HFFc6 (cell line): ENCODE measurements around the gene CNOT1. TPM values are rescaled to one million over a fixed set of nuclear protein-coding genes. Genes with fewer than 3 reads are reported as not detected.
A peak's percentile ranks its signal among the peaks of the same experiment; 100 is the strongest.

Experiments used
- DNase-seq: peaks from one replicate; pipeline ENCODE4 v3.0.0-alpha.2; 2018
- H3K27ac Mint-ChIP-seq: 2 replicates; pipeline ENCODE4 v1.8.0; 2020; ENCODE audit warnings: mild to moderate bottlenecking, mixed read lengths
- H3K27me3 Mint-ChIP-seq: 2 replicates; pipeline ENCODE4 v1.8.0; 2021; ENCODE audit warnings: mild to moderate bottlenecking, moderate library complexity, mixed read lengths; ENCODE audit not compliant: insufficient read depth
- H3K36me3 Mint-ChIP-seq: 2 replicates; pipeline ENCODE4 v1.8.0; 2021; ENCODE audit warnings: low read depth, mixed read lengths
- H3K4me1 Mint-ChIP-seq: 2 replicates; pipeline ENCODE4 v1.8.0; 2020; ENCODE audit warnings: low read depth, mixed read lengths
- H3K4me3 Mint-ChIP-seq: 2 replicates; pipeline ENCODE4 v1.8.0; 2020; ENCODE audit warnings: mild to moderate bottlenecking, moderate library complexity, mixed read lengths
- H3K9me3 Mint-ChIP-seq: 2 replicates; pipeline ENCODE4 v1.8.0; 2020; ENCODE audit warnings: mild to moderate bottlenecking, mixed read lengths
- CTCF ChIP-seq: fragments of 200-600 bp; sonication (generic); IDR thresholded peaks from 2 replicates; pipeline ENCODE4 v1.5.0; 2021; ENCODE audit warnings: antibody characterized with exemption, mild to moderate bottlenecking
- total RNA-seq, 6 experiments: library from RNA; stranded (reverse); fragmentation: NEBNext Ultra II Directional; extraction: Animal tissue kit (Norgen Biotek cat#: 25700); gene quantifications; 2 replicates in 1 of 6; 3 replicates in 5 of 6; pipeline ENCODE4 v1.2.3, GENCODE V29; 2021

The CNOT1 gene
- total RNA-seq, 6 experiments from 2014 or later = 114 to 139 (median 121) TPM

- no peak for TF ChIP-seq CTCF
- no peak for DNase-seq
- Mint-ChIP-seq H3K27me3 (peaks cover 3% of the 10 kb centered on the region), H3K4me3 (peak overlapping the region; percentile 100), H3K27ac (peak overlapping the region; percentile 99), H3K9me3 (no peaks in the 10 kb centered on the region), H3K4me1 (peaks cover 21% of the 10 kb centered on the region), H3K36me3 (peaks cover 11% of the 10 kb centered on the region; the same call in 1 of the 2 replicates)
These were observed 537 bp downstream of the CNOT1 start for GRCh38 chr16:58628845-58629732.

GRCh38 chr16:58624209-58624608, 5.4 kb downstream of the CNOT1 start:
- no peak for TF ChIP-seq CTCF
- no peak overlapping the region for H3K4me3 Mint-ChIP-seq
- no peaks in the 10 kb centered on the region for H3K9me3 Mint-ChIP-seq
- DNase-seq = no peak
- no peak overlapping the region for H3K27ac Mint-ChIP-seq
- H3K27me3 Mint-ChIP-seq = no peaks in the 10 kb centered on the region
- peaks cover 13% of the 10 kb centered on the region for H3K4me1 Mint-ChIP-seq
- peaks cover 21% of the 10 kb centered on the region for H3K36me3 Mint-ChIP-seq

- DNase-seq = no peak
- Mint-ChIP-seq H3K36me3 (peaks cover 9% of the 10 kb centered on the region; the same call in 1 of the 2 replicates), H3K9me3 (no peaks in the 10 kb centered on the region), H3K27me3 (no peaks in the 10 kb centered on the region), H3K27ac (no peak overlapping the region), H3K4me3 (no peak overlapping the region), H3K4me1 (no peaks in the 10 kb centered on the region)
- TF ChIP-seq CTCF = no peak
These were observed 9.2 kb downstream of the CNOT1 start for GRCh38 chr16:58620396-58620795.

GRCh38 chr16:58615280-58615679, 14.3 kb downstream of the CNOT1 start:
- Mint-ChIP-seq H3K4me3 (no peak overlapping the region), H3K27ac (no peak overlapping the region), H3K9me3 (no peaks in the 10 kb centered on the region), H3K36me3 (peaks cover 9% of the 10 kb centered on the region; the same call in 1 of the 2 replicates), H3K27me3 (no peaks in the 10 kb centered on the region), H3K4me1 (no peaks in the 10 kb centered on the region)
- DNase-seq = no peak
- no peak for TF ChIP-seq CTCF

GRCh38 chr16:58614860-58615259, 14.8 kb downstream of the CNOT1 start:
- Mint-ChIP-seq H3K4me3 (no peak overlapping the region), H3K36me3 (peaks cover 6% of the 10 kb centered on the region; the same call in 1 of the 2 replicates), H3K9me3 (no peaks in the 10 kb centered on the region), H3K27ac (no peak overlapping the region), H3K4me1 (no peaks in the 10 kb centered on the region), H3K27me3 (no peaks in the 10 kb centered on the region)
- no peak for DNase-seq
- no peak for TF ChIP-seq CTCF
